GM21737 (cell line): ENCODE results near the gene ZNF343.
"Not testable (repeated sequence)": the region's sequence is repeated elsewhere in the genome, so short reads cannot be mapped to it uniquely, and the experiment has no call there.

Source experiments
- ATAC-seq: cut with Tn5 transposase; IDR thresholded peaks from one replicate; pipeline ENCODE4 v1.9.1; 2021; ENCODE audit warnings: mild to moderate bottlenecking, moderate library complexity; ENCODE audit not compliant: unreplicated experiment

ZNF343 gene

GRCh38 chr20:2521369-2522305, 12.9 kb upstream of the ZNF343 start:
- no peak for ATAC-seq

DNA sequence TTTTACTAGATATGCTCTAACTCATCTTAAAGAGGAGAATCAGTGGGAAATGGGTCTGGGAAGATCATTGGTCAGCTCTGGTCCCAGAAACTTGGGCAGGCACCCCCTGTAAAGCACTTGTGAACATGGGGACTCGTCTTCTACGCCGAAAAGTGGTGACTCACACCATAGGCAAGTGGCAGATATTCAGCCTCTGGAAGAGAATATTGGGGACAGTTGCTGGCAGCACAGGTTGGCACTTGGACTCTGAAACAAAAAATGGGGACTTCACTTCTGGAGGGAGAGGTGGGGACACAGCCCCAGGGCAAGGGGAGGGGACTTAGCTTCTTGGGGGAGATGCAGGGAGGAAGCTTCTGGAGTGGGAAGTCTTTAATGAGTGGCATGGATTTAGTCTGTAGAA, 11.9 kb upstream of the ZNF343 start:
- no peak for ATAC-seq

DNA sequence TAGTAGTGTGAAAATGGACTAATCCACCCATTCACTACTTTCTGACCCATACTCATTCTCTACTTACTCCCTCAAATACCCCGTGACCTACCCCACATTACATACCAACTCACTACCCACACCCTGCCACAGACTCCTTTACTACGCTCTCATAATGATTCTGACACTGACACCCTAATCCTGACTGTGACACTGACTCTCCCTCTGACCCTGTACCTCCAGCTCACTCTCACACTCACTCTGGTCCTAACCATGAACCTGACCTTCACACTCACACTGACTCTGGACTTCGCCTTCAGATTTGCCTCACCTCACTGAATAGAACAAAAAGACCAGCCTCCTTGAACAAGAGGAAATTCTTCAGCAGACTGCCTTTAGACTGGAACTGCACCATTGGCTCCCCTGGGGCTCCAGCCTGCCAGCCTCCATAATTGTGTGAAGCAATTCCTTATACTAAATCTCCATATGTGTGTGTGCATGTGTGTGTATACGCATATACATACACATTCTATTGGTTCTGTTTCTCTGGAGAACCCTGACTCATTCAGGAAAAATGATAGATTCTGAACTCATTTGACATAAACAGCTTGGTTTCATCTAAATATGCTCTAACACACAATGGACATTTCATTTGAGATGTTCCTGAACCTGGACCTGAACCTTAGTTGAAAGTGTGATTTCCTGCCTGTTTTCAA, 10.5 kb upstream of the ZNF343 start:
- no peak for ATAC-seq

DNA sequence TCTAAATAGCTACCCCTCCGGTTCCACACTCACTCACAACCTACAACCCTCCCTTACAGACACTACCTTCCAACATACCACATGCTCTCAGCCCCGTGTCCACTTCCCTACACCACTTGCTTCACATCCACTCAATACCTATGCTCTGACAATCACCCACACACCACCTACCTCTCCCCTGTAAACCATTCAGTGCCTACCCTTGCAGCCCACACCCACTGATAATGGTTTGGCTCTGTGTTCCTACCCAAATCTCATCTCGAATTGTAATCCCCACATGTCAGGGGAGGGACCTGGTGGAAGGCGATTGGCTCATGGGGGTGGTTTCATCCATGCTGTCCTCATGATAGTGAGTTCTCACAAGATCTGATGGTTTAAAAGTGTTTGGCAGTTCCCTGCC, 9.8 kb upstream of the ZNF343 start:
- no peak for ATAC-seq

DNA sequence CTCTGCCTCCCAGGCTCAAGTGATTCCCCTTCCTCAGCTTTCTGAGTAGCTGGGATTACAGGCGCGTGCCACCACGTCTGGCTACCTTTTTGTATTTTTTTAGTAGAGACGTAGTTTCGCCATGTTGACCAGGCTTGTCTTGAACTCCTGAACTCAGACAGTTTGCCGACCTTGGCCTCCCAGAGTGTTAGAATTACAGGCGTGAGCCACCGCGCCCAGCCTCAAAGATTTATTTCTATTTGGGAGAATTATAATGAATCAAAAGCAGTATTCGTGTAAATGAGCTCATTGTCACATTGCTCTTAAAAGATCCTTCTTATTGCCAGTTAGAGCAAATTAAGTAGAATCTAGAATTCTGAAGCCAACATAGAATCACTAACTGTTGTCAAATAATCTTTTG, 9.4 kb upstream of the ZNF343 start:
- ATAC-seq: no peak

GRCh38 chr20:2516399-2516798, 7.7 kb upstream of the ZNF343 start:
- no peak for ATAC-seq

DNA sequence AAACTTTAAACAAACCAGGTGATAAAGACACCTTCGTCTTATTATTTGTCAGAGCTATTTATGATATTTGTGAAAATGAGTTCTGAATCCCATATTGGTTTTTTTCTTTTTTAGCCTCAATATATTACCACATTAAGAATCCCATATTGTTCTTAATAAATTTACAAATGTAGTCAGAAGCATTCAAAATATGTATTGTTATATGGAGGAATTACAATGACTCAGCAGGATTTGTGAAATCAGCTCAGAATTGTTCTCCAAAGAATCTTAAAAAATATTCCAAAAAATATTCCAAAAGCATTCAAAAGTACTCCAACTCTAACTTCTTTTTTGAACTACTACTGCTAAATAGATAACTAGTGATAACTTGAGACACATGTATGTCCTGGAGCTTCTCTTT, 6.5 kb upstream of the ZNF343 start:
- ATAC-seq: no peak

DNA sequence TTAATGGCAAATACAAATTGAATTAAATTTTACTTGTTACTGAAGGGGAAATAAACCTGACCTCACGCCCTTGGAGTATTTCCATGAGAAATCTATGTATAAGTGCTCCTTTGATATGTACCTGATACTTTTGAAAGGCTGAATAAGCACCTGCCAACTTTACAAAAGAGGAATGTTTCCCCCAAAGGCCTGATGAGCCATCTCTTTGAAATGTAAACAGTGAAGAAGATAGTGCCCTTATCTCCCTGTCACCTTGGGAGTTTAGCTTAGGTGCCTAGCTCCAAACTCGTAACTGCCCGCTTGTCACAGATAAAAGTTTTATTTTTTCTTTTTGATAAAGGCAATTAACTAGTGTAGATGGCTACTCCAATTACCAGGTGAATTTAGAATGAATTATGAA, 1.1 kb upstream of the ZNF343 start:
- no peak for ATAC-seq

- no peak for ATAC-seq
Observed at GRCh38 chr20:2509468-2509781, 710 bp upstream of the ZNF343 start.

GRCh38 chr20:2507875-2508630, 662 bp downstream of the ZNF343 start:
- no peak for ATAC-seq

- ATAC-seq: no peak
Observed at GRCh38 chr20:2507464-2507863, 1.3 kb downstream of the ZNF343 start.

DNA sequence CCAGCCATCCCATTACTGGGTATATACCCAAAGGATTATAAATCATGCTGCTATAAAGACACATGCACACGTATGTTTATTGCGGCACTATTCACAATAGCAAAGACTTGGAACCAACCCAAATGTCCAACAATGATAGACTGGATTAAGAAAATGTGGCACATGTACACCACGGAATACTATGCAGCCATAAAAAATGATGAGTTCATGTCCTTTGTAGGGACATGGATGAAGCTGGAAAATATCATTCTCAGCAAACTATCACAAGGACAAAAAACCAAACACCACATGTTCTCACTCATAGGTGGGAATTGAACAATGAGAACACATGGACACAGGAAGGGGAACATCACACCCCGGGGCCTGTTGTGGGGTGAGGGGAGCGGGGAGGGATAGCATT, 2.3 kb downstream of the ZNF343 start:
- not testable (repeated sequence) for ATAC-seq

- ATAC-seq: not testable (repeated sequence)
Observed at GRCh38 chr20:2504803-2505202, 3.9 kb downstream of the ZNF343 start.

- ATAC-seq: not testable (repeated sequence)
Observed at GRCh38 chr20:2502808-2503384, 5.8 kb downstream of the ZNF343 start.

GRCh38 chr20:2485661-2486060, 23.1 kb downstream of the ZNF343 start:
- ATAC-seq: no peak

GRCh38 chr20:2485080-2485479, 23.6 kb downstream of the ZNF343 start:
- ATAC-seq: no peak

GRCh38 chr20:2483504-2483903, 25.2 kb downstream of the ZNF343 start:
- no peak for ATAC-seq

GRCh38 chr20:2480381-2480780, 28.3 kb downstream of the ZNF343 start:
- no peak for ATAC-seq

DNA sequence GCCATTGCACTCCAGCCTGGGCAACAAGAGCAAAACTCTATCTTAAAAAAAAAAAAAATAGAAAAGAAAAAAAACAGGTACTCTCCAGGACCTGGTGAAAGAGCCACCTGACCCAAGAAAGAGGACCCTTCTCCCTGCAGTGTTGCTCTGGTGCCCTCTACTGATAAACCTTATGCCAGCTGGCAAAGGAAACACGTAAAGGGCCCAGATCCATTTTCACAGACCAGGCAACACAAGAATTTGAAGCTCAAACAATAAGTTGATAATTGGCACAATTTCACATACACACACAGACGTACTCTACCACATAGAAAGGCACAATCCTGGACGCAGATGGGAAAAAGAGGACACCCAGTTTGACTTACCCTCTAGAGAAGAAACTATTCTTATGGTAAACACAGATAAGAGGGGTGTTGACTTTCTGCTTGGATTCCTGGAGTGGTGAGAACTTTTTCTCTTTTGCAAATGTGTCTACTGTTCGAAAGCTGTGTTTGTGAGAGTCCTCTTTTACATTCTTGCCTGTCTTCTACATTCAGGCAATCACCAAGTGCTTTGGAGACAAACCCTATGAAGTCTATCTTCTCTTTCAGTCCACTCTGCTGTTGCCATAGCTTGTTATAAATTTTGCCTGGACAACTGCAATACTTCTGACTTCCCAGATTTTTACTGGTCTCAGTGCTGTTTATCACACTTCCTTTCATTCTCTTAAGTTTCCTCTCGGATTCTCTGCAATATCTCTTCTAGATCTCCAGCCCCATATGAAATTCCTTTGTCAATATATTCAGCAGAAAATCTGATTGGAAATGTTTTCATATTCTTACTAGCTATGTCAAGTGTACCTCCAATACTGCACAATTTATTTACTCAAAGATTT, 31.7 kb downstream of the ZNF343 start:
- ATAC-seq: no peak
